ENCODE results near the gene OPN1LW.

- peak; percentile 72 for TF ChIP-seq CTCF (IDR thresholded peaks at IDR 0.05)
- no peak for TF ChIP-seq EZH2phosphoT487 (IDR thresholded peaks at IDR 0.05)
Observed at GRCh38 chrX:154136627-154137161, 7.3 kb upstream of the OPN1LW start.
